Gastrocnemius medialis (tissue), 4 donors: ENCODE measurements around the gene ENOPH1.

ENCODE experiments used
- POLR2A ChIP-seq, 2 donors: fragments of 450-650 bp; IDR thresholded peaks; one replicate each; pipeline ENCODE4 v1.6.1; 2017; ENCODE audit warnings: antibody characterized with exemption in 2 of 2, mild to moderate bottlenecking in 2 of 2, moderate library complexity in 2 of 2
- TF ChIP-seq, protein P1 (sequence below), 5 experiments: fragments of 450-650 bp in 3 of 5; fragments of 200-600 bp in 2 of 5; sonication (generic) in 2 of 5; IDR thresholded peaks in 4 of 5; conservative IDR thresholded peaks in 1 of 5; 1 replicate in 4 of 5; 2 replicates in 1 of 5; pipeline ENCODE4 v1.5.1; 2016 to 2019; ENCODE audit warnings: antibody characterized with exemption in 5 of 5, mild to moderate bottlenecking in 3 of 5, moderate library complexity in 3 of 5

DNA sequence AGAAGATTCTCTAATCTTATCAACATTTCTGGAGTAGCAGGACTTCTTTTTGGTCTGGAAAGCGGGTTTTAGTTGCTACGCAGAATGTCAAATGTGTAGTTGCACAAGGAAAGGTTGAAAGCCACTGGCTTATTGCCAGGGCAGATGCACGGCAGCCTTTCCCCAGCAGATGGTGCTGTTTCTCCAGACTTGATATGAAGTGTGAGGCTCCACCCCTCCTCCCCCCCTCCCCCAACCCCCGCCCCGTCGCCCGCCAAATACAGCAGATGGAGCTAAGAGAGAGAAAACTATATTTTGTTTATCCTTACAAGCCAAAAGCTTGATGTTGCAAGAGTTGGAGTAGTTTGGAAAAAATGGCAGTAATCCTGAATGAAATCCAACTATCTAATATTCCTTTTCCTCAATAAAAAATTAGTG, 32.0 kb downstream of the ENOPH1 start:
- TF ChIP-seq POLR2A (IDR thresholded peaks at IDR 0.05), result no peak
- TF ChIP-seq, protein P1, sequence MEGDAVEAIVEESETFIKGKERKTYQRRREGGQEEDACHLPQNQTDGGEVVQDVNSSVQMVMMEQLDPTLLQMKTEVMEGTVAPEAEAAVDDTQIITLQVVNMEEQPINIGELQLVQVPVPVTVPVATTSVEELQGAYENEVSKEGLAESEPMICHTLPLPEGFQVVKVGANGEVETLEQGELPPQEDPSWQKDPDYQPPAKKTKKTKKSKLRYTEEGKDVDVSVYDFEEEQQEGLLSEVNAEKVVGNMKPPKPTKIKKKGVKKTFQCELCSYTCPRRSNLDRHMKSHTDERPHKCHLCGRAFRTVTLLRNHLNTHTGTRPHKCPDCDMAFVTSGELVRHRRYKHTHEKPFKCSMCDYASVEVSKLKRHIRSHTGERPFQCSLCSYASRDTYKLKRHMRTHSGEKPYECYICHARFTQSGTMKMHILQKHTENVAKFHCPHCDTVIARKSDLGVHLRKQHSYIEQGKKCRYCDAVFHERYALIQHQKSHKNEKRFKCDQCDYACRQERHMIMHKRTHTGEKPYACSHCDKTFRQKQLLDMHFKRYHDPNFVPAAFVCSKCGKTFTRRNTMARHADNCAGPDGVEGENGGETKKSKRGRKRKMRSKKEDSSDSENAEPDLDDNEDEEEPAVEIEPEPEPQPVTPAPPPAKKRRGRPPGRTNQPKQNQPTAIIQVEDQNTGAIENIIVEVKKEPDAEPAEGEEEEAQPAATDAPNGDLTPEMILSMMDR (IDR thresholded peaks at IDR 0.05 in 4 of 5, conservative IDR thresholded peaks at IDR 0.05 in 1 of 5), result peak; percentile 39 to 94 (median 71)
